A549 (cell line): Measurements from ENCODE around the gene SYT1. TPM values are rescaled to one million over a fixed set of nuclear protein-coding genes. Genes with fewer than 3 reads are reported as not detected.
A peak's percentile ranks its signal among the peaks of the same experiment; 100 is the strongest.

Experiments used
- ATAC-seq, 2 experiments: fragments of 200-7000 bp in 1 of 2; fragments of >200 bp in 1 of 2; cut with Nextera tagmentation in 1 of 2; cut with Tn5 transposase in 1 of 2; 3 replicates each; pipeline versions ENCODE4 v1.8.0 to v1.9.1; 2018 to 2020; ENCODE audit warnings: mild to moderate bottlenecking in 1 of 2, moderate library complexity in 1 of 2
- CTCF ChIA-PET: fragments of 300-600 bp; sonication (Branson Sonifier 250); formaldehyde crosslinking; extraction: SDS; loops from one replicate; lab custom pipeline; 2021; ENCODE audit warnings: antibody characterized with exemption, inconsistent platforms; lab: Yijun Ruan, JAX
- POLR2A ChIA-PET: fragments of 350-600 bp; formaldehyde crosslinking; extraction: SDS; loops from one replicate; lab custom pipeline; 2021; ENCODE audit warnings: antibody characterized with exemption, inconsistent platforms; lab: Yijun Ruan, JAX
- DNase-seq, 2 experiments: peaks; one replicate each; pipeline versions ENCODE4 v3.0.0 to v3.0.0-alpha.2; 2011 to 2016; ENCODE audit warnings: low read depth in 1 of 2, low spot score in 1 of 2
- FAIRE-seq: peaks from 2 replicates; lab custom pipeline; 2011; peaks lifted over from hg19 to GRCh38; lab: Jason Lieb, UNC
- H3K27ac ChIP-seq, 2 experiments: fragments of >200 bp; sonication (Bioruptor Twin); formaldehyde crosslinking; 3 replicates each; pipeline ENCODE4 v1.5.1; 2016 to 2017
- H3K4me1 ChIP-seq: fragments of >200 bp; sonication (Bioruptor Twin); formaldehyde crosslinking; 3 replicates; pipeline ENCODE4 v1.6.1; 2016
- H3K4me2 ChIP-seq: fragments of >200 bp; sonication (Bioruptor Twin); formaldehyde crosslinking; 3 replicates; pipeline ENCODE4 v1.6.1; 2016
- H3K4me3 ChIP-seq: fragments of >200 bp; sonication (Bioruptor Twin); formaldehyde crosslinking; 3 replicates; pipeline ENCODE4 v1.5.1; 2016
- H3K9me3 ChIP-seq: fragments of >200 bp; sonication (Bioruptor Twin); formaldehyde crosslinking; 3 replicates; pipeline ENCODE4 v1.6.1; 2016
- BHLHE40 ChIP-seq: IDR thresholded peaks from 2 replicates; pipeline ENCODE4 v1.6.1; 2012; ENCODE audit warnings: low read depth, low read length, inconsistent platforms
- CBX2 ChIP-seq: fragments of 200-600 bp; sonication (generic); IDR thresholded peaks from 2 replicates; pipeline ENCODE4 v1.6.1; 2016; ENCODE audit warnings: low read depth, mild to moderate bottlenecking, borderline replicate concordance
- CBX8 ChIP-seq: fragments of 200-600 bp; sonication (generic); IDR thresholded peaks from 2 replicates; pipeline ENCODE4 v1.6.1; 2016
- CEBPB ChIP-seq, 2 experiments: fragments of >200 bp in 1 of 2; sonication (Bioruptor Twin) in 1 of 2; formaldehyde crosslinking in 1 of 2; IDR thresholded peaks; 2 replicates each; pipeline ENCODE4 v1.6.1; 2012 to 2016
- CHD2 ChIP-seq: fragments of 150-350 bp; IDR thresholded peaks from 2 replicates; pipeline ENCODE4 v1.6.1; 2014; ENCODE audit warnings: low read length; ENCODE audit not compliant: partially characterized antibody
- CHD4 ChIP-seq: fragments of 200-600 bp; sonication (generic); IDR thresholded peaks from 2 replicates; pipeline ENCODE4 v1.6.1; 2016; ENCODE audit warnings: antibody characterized with exemption, mild to moderate bottlenecking, borderline replicate concordance
- EHF ChIP-seq: fragments of 250-450 bp; sonication (Bioruptor Pico); IDR thresholded peaks from 2 replicates; pipeline ENCODE4 v1.5.0; 2020; ENCODE audit warnings: mild to moderate bottlenecking
- ESRRA ChIP-seq: fragments of 150-350 bp; IDR thresholded peaks from 2 replicates; pipeline ENCODE4 v1.6.1; 2014; ENCODE audit warnings: mild to moderate bottlenecking, low read length, borderline replicate concordance
- FOSL2 ChIP-seq, 2 experiments: fragments of 450-650 bp in 1 of 2; fragments of >200 bp in 1 of 2; sonication (Bioruptor Twin) in 1 of 2; formaldehyde crosslinking; IDR thresholded peaks; 2 replicates each; pipeline versions ENCODE4 v1.5.0 to v1.6.1; 2016 to 2020; ENCODE audit warnings: mild to moderate bottlenecking in 1 of 2, moderate library complexity in 1 of 2
- FOXS1 ChIP-seq: fragments of 250-450 bp; sonication (Bioruptor Pico); IDR thresholded peaks from 2 replicates; pipeline ENCODE4 v1.5.0; 2020; ENCODE audit warnings: mild to moderate bottlenecking, moderate library complexity
- GATA3 ChIP-seq: IDR thresholded peaks from 2 replicates; pipeline ENCODE4 v1.6.1; 2012; ENCODE audit warnings: borderline replicate concordance
- HOXA7 ChIP-seq: fragments of 250-450 bp; sonication (Bioruptor Pico); IDR thresholded peaks from 2 replicates; pipeline ENCODE4 v1.5.0; 2020; ENCODE audit warnings: mild to moderate bottlenecking, moderate library complexity
- JUN ChIP-seq, 2 experiments: fragments of >200 bp; sonication (Bioruptor Twin); formaldehyde crosslinking; IDR thresholded peaks; 2 replicates in 1 of 2; 3 replicates in 1 of 2; pipeline ENCODE4 v1.6.1; 2016 to 2017
- KDM1A ChIP-seq: fragments of 200-600 bp; sonication (generic); IDR thresholded peaks from 2 replicates; pipeline ENCODE4 v1.6.1; 2016; ENCODE audit warnings: low read depth, mild to moderate bottlenecking
- KDM5A ChIP-seq: fragments of 200-600 bp; sonication (generic); IDR thresholded peaks from 2 replicates; pipeline ENCODE4 v1.6.1; 2016; ENCODE audit warnings: antibody characterized with exemption, mild to moderate bottlenecking
- MAFK ChIP-seq: fragments of 450-650 bp; IDR thresholded peaks from 2 replicates; pipeline ENCODE4 v1.6.1; 2014; ENCODE audit not compliant: partially characterized antibody
- NR3C1 ChIP-seq: fragments of >200 bp; sonication (Bioruptor Twin); formaldehyde crosslinking; IDR thresholded peaks from 3 replicates; pipeline ENCODE4 v1.6.1; 2017
- PHF8 ChIP-seq: fragments of 200-600 bp; sonication (generic); IDR thresholded peaks from 2 replicates; pipeline ENCODE4 v1.6.1; 2016; ENCODE audit warnings: low read depth, mild to moderate bottlenecking, antibody characterized with exemption, moderate library complexity, borderline replicate concordance
- POLR2A ChIP-seq: IDR thresholded peaks from 2 replicates; pipeline ENCODE4 v1.6.1; 2012; ENCODE audit warnings: mild to moderate bottlenecking, low read length
- RAD21 ChIP-seq, 2 experiments: fragments of >200 bp in 1 of 2; sonication (Bioruptor Twin) in 1 of 2; formaldehyde crosslinking in 1 of 2; IDR thresholded peaks in 1 of 2; conservative IDR thresholded peaks in 1 of 2; 2 replicates in 1 of 2; 3 replicates in 1 of 2; pipeline ENCODE4 v1.6.1; 2012 to 2018; ENCODE audit warnings: inconsistent platforms in 1 of 2
- RNF2 ChIP-seq: fragments of 200-600 bp; sonication (generic); IDR thresholded peaks from 2 replicates; pipeline ENCODE4 v1.6.1; 2016; ENCODE audit warnings: low read depth, mild to moderate bottlenecking, antibody characterized with exemption, moderate library complexity, borderline replicate concordance
- TFCP2L1 ChIP-seq: fragments of 250-450 bp; sonication (Bioruptor Pico); IDR thresholded peaks from 2 replicates; pipeline ENCODE4 v1.5.0; 2021; ENCODE audit warnings: mild to moderate bottlenecking
- ZC3H11A ChIP-seq: fragments of 450-650 bp; IDR thresholded peaks from 2 replicates; pipeline ENCODE4 v1.6.1; 2014; ENCODE audit warnings: antibody characterized with exemption, mild to moderate bottlenecking
- ZSCAN20 ChIP-seq: fragments of 250-450 bp; sonication (Bioruptor Pico); IDR thresholded peaks from 2 replicates; pipeline ENCODE4 v1.8.0; 2022; ENCODE audit warnings: mild to moderate bottlenecking, moderate library complexity
- WGBS: methylation state at CpG from one replicate; pipeline ENCODE4 v1.1.6; 2017; ENCODE audit errors: missing lambda C conversion rate; 5-methylcytosine and 5-hydroxymethylcytosine counted together
- polyA plus RNA-seq, 4 experiments: library from polyadenylated mRNA; depleted of rRNA in 3 of 4; stranded (reverse); fragments of >200 nt; fragmentation: RNase III in 1 of 4; extraction: RNeasy Plus Mini Kit Qiagen cat#74134 plus additional on column Dnase treatment in 1 of 4; gene quantifications; 2 replicates in 3 of 4; 3 replicates in 1 of 4; pipeline ENCODE4 v1.2.3, GENCODE V29; 2011 to 2017
- TF ChIP-seq, protein P1 (sequence below): fragments of 450-650 bp; IDR thresholded peaks from 2 replicates; pipeline ENCODE4 v1.6.1; 2014; ENCODE audit warnings: antibody characterized with exemption
- TF ChIP-seq, protein P2 (sequence below): IDR thresholded peaks from 2 replicates; pipeline ENCODE4 v1.6.1; 2012
- TF ChIP-seq, protein P3 (sequence below): fragments of >200 bp; sonication (Bioruptor Twin); formaldehyde crosslinking; IDR thresholded peaks from 3 replicates; pipeline ENCODE4 v1.6.1; 2016

SYT1 gene
- polyA plus RNA-seq, 2 of the 4 experiments (the other 2 are of a cell fraction): 11.7 to 39.6 TPM

DNA sequence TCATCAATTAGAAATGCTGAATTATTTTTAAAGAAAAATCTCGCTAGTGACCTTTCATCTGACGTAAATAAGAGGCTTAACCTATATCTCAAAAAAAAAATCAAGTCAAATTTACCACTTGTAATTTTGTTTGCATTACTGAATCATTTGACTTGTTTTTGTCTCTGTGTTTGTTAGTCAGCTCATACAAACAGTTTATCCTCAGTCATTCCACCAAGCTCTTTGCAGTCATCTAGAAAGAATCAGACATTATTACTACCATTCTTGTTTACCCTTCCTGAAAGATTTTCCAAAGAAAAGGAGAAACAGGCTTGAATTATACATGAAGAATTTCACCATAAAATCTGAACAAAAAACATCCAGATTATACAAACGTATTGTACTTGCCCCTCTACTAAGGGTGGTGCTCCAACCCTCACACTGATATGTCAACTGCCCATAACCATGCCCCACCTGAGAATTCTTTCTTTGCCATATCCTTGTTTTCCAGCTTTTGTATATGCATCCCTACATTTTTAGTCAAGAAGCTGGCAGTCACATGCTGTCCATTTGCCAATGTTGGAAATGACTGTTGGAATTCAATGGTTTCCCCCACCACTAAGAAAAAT is 569.0 kb downstream of the SYT1 start:
- FAIRE-seq: no peak
- H3K27ac ChIP-seq: no peak overlapping the region
- ATAC-seq: peak in 1 of 2 experiments; percentile 79; a peak in 3 of 6 replicates

DNA sequence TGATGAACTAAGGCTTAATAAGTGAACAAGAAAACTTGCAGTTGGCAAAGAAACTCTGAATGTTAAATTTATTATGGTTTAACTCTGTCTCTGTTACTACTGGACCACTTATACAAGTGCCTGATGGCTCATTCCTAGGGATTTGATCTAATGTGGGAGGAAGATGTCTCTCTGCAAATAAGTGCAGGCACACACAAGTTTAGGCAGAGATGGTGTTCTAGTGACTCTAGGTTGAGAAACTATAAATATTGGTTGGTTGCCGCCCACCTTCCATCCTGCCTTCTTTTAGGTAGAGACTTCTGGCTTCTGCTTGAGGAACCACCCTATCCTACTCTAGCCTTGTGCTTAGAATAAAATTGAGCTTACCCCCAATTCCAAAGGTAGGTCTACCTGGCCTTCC is 570.0 kb downstream of the SYT1 start:
- ATAC-seq (no peak), FAIRE-seq (no peak), DNase-seq (no peak)
- Histone ChIP-seq H3K27ac (no peak overlapping the region), H3K4me3 (no peak overlapping the region), H3K9me3 (no peaks in the 10 kb centered on the region), H3K4me1 (peaks cover 28% of the 10 kb centered on the region), H3K4me2 (no peak overlapping the region)
- 95% methylated on average over 1 of the region's 1 CpG for WGBS
- POLR2A ChIA-PET: no interaction called here
- CTCF ChIA-PET: interaction anchor here (1.1 kb wide), 1 partner anchor 114 kb away, joined by 3 read pairs; no protein-coding TSS in a partner anchor
- TF ChIP-seq POLR2A: no peak
- no peak for TF ChIP-seq EHF (CRISPR knock-in tag)
- no peak for TF ChIP-seq CHD4
- no peak for TF ChIP-seq KDM1A
- no peak for TF ChIP-seq MAFK
- TF ChIP-seq, protein P1, sequence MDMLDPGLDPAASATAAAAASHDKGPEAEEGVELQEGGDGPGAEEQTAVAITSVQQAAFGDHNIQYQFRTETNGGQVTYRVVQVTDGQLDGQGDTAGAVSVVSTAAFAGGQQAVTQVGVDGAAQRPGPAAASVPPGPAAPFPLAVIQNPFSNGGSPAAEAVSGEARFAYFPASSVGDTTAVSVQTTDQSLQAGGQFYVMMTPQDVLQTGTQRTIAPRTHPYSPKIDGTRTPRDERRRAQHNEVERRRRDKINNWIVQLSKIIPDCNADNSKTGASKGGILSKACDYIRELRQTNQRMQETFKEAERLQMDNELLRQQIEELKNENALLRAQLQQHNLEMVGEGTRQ: no peak
- no peak for TF ChIP-seq BHLHE40

More for the DNA sequence above, 569.0 kb downstream of the SYT1 start:
- DNase-seq: peak in 1 of 2 experiments; percentile 37
- 32% methylated on average over 3 of the region's 3 CpGs for WGBS
- ChIA-PET CTCF (interaction anchor here (0.5 kb wide), 1 partner anchor 782 kb away, joined by 3 read pairs; no protein-coding TSS in a partner anchor), POLR2A (no interaction called here)
- Histone ChIP-seq H3K4me1 (peaks cover 25% of the 10 kb centered on the region), H3K4me2 (peak overlapping the region; percentile 49), H3K9me3 (no peaks in the 10 kb centered on the region), H3K4me3 (no peak overlapping the region)
- TF ChIP-seq RNF2 (no peak), MAFK (no peak), ESRRA (no peak), CEBPB (IDR thresholded peaks at IDR 0.05) (no peak), JUN (IDR thresholded peaks at IDR 0.05) (no peak), CBX2 (no peak), ZSCAN20 (no peak), FOSL2 (IDR thresholded peaks at IDR 0.05) (no peak), FOSL2 (CRISPR knock-in tag; IDR thresholded peaks at IDR 0.05) (peak; percentile 53), PHF8 (no peak), GATA3 (peak; percentile 47; the same call in 1 of the 2 replicates), EHF (CRISPR knock-in tag) (no peak)
- TF ChIP-seq, protein P1: no peak

DNA sequence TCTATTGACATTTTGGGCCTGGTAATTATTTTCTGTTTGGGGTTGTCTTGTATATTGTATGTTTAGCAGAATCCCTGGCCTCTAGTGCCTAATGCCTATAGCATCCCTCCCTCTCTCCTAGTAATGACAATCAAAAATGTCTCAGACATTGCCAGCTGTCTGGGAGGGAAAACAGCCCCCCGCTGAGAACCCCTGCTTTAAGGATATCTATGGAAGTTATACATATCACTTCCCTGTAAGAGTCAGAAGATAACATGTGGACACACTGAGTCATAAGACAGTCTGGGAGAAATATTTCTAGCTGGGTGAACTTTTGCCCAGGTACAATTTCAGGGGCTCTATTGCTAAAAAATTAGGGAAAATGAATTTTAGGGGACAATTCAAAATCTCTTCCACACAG is 571.2 kb downstream of the SYT1 start:
- FAIRE-seq (no peak), ATAC-seq (no peak), DNase-seq (no peak)
- Histone ChIP-seq H3K4me1 (peaks cover 28% of the 10 kb centered on the region), H3K27ac (no peak overlapping the region), H3K4me2 (no peak overlapping the region), H3K9me3 (no peaks in the 10 kb centered on the region), H3K4me3 (no peak overlapping the region)
- TF ChIP-seq, protein P2, sequence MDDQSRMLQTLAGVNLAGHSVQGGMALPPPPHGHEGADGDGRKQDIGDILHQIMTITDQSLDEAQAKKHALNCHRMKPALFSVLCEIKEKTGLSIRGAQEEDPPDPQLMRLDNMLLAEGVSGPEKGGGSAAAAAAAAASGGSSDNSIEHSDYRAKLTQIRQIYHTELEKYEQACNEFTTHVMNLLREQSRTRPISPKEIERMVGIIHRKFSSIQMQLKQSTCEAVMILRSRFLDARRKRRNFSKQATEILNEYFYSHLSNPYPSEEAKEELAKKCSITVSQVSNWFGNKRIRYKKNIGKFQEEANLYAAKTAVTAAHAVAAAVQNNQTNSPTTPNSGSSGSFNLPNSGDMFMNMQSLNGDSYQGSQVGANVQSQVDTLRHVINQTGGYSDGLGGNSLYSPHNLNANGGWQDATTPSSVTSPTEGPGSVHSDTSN: no peak
- TF ChIP-seq, protein P3, sequence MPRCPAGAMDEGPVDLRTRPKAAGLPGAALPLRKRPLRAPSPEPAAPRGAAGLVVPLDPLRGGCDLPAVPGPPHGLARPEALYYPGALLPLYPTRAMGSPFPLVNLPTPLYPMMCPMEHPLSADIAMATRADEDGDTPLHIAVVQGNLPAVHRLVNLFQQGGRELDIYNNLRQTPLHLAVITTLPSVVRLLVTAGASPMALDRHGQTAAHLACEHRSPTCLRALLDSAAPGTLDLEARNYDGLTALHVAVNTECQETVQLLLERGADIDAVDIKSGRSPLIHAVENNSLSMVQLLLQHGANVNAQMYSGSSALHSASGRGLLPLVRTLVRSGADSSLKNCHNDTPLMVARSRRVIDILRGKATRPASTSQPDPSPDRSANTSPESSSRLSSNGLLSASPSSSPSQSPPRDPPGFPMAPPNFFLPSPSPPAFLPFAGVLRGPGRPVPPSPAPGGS: no peak
- TF ChIP-seq CHD2 (no peak), TFCP2L1 (no peak), ZC3H11A (no peak), JUN (IDR thresholded peaks at IDR 0.05) (no peak), EHF (CRISPR knock-in tag) (no peak), CBX8 (no peak), RAD21 (conservative IDR thresholded peaks at IDR 0.05 in 1 of 2, IDR thresholded peaks at IDR 0.05 in 1 of 2) (no peak), POLR2A (no peak), HOXA7 (CRISPR knock-in tag) (no peak), FOSL2 (IDR thresholded peaks at IDR 0.05) (no peak), FOSL2 (CRISPR knock-in tag; IDR thresholded peaks at IDR 0.05) (no peak; the same call in 1 of the 2 replicates), KDM5A (no peak), NR3C1 (no peak), FOXS1 (no peak), BHLHE40 (no peak)
- WGBS: 94% methylated on average over 1 of the region's 1 CpG
- ChIA-PET CTCF (interaction anchor here (0.9 to 1.1 kb wide), 2 partner anchors 9 to 113 kb away, joined by 3 to 4 read pairs; no protein-coding TSS in a partner anchor), POLR2A (no interaction called here)
